Neural progenitor cell (in vitro differentiated cells): ENCODE data around the gene ETV6. TPM values are rescaled to one million over a fixed set of nuclear protein-coding genes. Genes with fewer than 3 reads are reported as not detected.

Source experiments
- DNase-seq: peaks from one replicate; pipeline ENCODE4 v3.0.0-alpha.2; 2016; ENCODE audit warnings: low spot score
- H2AFZ ChIP-seq: fragments of 200-600 bp; sonication (generic); replicated peaks from 2 replicates; pipeline ENCODE4 v1.6.1; 2016; ENCODE audit warnings: antibody characterized with exemption
- H3F3A ChIP-seq: fragments of 200-600 bp; sonication (generic); 2 replicates; pipeline ENCODE4 v1.6.1; 2016; ENCODE audit warnings: antibody characterized with exemption, low read depth
- H3K27ac ChIP-seq: fragments of 200-600 bp; sonication (generic); 2 replicates; pipeline ENCODE4 v1.5.1; 2016; ENCODE audit warnings: mild to moderate bottlenecking
- H3K27me3 ChIP-seq: fragments of 200-600 bp; sonication (generic); 2 replicates; pipeline ENCODE4 v1.6.1; 2016; ENCODE audit warnings: mild to moderate bottlenecking, moderate library complexity
- H3K36me3 ChIP-seq: fragments of 200-600 bp; sonication (generic); 2 replicates; pipeline ENCODE4 v1.5.1; 2016
- H3K4me1 ChIP-seq: fragments of 200-600 bp; sonication (generic); 2 replicates; pipeline ENCODE4 v1.6.1; 2016; ENCODE audit warnings: mixed run types
- H3K4me2 ChIP-seq: fragments of 200-600 bp; sonication (generic); 2 replicates; pipeline ENCODE4 v1.6.1; 2016
- H3K4me3 ChIP-seq: fragments of 200-600 bp; sonication (generic); 2 replicates; pipeline ENCODE4 v1.5.1; 2016
- H3K79me2 ChIP-seq: fragments of 200-600 bp; sonication (generic); 2 replicates; pipeline ENCODE4 v1.6.1; 2016; ENCODE audit warnings: low read depth
- H3K9ac ChIP-seq: fragments of 200-600 bp; sonication (generic); 2 replicates; pipeline ENCODE4 v1.6.1; 2016
- H3K9me3 ChIP-seq: fragments of 200-600 bp; sonication (generic); 2 replicates; pipeline ENCODE4 v1.5.1; 2016; ENCODE audit warnings: low read depth
- H4K20me1 ChIP-seq: fragments of 200-600 bp; sonication (generic); 2 replicates; pipeline ENCODE4 v1.6.1; 2016; ENCODE audit warnings: low read depth
- H3K27ac Mint-ChIP-seq: 3 replicates; pipeline ENCODE4 v1.8.0; 2021; ENCODE audit warnings: mixed read lengths
- H3K27me3 Mint-ChIP-seq: 2 replicates; pipeline ENCODE4 v1.8.0; 2022; ENCODE audit warnings: low read depth, mild to moderate bottlenecking, inconsistent platforms, moderate library complexity, mixed read lengths; ENCODE audit not compliant: insufficient read depth
- H3K36me3 Mint-ChIP-seq: 3 replicates; pipeline ENCODE4 v1.8.0; 2021; ENCODE audit warnings: mixed read lengths
- H3K4me1 Mint-ChIP-seq: 3 replicates; pipeline ENCODE4 v1.8.0; 2021; ENCODE audit warnings: mixed read lengths
- H3K4me3 Mint-ChIP-seq: 3 replicates; pipeline ENCODE4 v1.8.0; 2021; ENCODE audit warnings: mild to moderate bottlenecking, moderate library complexity, mixed read lengths
- H3K9me3 Mint-ChIP-seq: 3 replicates; pipeline ENCODE4 v1.8.0; 2020; ENCODE audit warnings: mixed read lengths
- EZH2 ChIP-seq: fragments of 200-600 bp; sonication (generic); IDR thresholded peaks from 2 replicates; pipeline ENCODE4 v1.6.1; 2017; ENCODE audit warnings: antibody characterized with exemption, mild to moderate bottlenecking, moderate library complexity
- EZH2phosphoT487 ChIP-seq: fragments of 200-600 bp; sonication (generic); IDR thresholded peaks from 2 replicates; pipeline ENCODE4 v1.6.1; 2017; ENCODE audit warnings: antibody characterized with exemption
- total RNA-seq: library from RNA; depleted of rRNA; stranded (reverse); fragments of >200 nt; gene quantifications from 2 replicates; pipeline ENCODE4 v1.2.3, GENCODE V29; 2015; ENCODE audit warnings: low replicate concordance
- TF ChIP-seq, protein P1 (sequence below): fragments of 200-600 bp; sonication (generic); IDR thresholded peaks from 2 replicates; pipeline ENCODE4 v1.5.1; 2017; ENCODE audit warnings: antibody characterized with exemption, mild to moderate bottlenecking

The ETV6 gene
- total RNA-seq, 1 donor from 2014 or later, result 6.2 TPM

DNA sequence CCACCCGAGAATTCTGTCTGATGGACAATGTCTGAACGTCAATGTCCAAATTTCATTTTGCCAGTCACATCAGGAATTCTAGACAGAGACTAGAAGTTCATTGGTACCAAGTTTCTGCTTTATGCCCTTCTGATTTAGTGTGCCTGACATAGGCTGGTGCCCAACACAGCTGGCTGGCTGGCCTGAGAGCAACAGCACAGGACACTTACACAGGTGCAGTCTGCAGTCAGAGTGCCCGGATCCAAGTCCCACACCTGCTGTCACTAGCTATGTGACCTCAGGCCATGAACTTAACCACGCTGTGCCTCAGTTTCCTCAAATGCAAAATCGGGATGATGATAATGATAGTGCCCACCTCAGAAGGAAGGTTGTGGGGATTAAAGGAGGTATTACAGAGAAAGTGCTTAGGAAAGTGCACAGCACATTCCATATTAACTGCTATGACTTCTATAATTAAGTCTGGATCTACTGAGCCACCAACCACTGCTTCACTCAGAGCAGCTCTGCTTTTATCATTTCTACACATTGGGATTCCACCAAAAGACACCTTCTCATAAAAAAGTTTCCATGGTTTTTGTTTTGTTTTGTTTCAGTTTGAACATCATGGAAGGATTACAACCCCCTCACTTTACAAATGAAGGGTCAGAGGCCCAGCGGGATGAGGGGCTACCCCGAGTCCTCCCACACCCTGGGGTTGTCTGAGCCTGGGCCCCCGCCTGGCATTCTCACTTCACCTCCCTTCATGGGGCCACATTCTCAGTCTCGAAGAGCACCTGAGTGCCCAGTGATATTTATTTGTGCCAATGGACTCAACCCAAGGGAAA, 252.4 kb downstream of the ETV6 start:
- Histone ChIP-seq H3K9me3 (no peaks in the 10 kb centered on the region), H3K36me3 (no peaks in the 10 kb centered on the region), H3K9ac (no peak overlapping the region), H3K79me2 (no peaks in the 10 kb centered on the region), H3K4me3 (no peak overlapping the region), H2AFZ (no peak overlapping the region), H3K4me1 (no peaks in the 10 kb centered on the region), H3K27me3 (no peaks in the 10 kb centered on the region), H3K27ac (no peak overlapping the region), H4K20me1 (no peaks in the 10 kb centered on the region), H3K4me2 (no peak overlapping the region), H3F3A (no peaks in the 10 kb centered on the region)
- Mint-ChIP-seq H3K9me3 (peaks cover 2% of the 10 kb centered on the region), H3K4me3 (no peak overlapping the region), H3K27ac (no peak overlapping the region), H3K27me3 (peaks cover 5% of the 10 kb centered on the region), H3K36me3 (peaks cover 3% of the 10 kb centered on the region), H3K4me1 (peaks cover 2% of the 10 kb centered on the region)
- TF ChIP-seq EZH2 (no peak), EZH2phosphoT487 (no peak)
- TF ChIP-seq, protein P1, sequence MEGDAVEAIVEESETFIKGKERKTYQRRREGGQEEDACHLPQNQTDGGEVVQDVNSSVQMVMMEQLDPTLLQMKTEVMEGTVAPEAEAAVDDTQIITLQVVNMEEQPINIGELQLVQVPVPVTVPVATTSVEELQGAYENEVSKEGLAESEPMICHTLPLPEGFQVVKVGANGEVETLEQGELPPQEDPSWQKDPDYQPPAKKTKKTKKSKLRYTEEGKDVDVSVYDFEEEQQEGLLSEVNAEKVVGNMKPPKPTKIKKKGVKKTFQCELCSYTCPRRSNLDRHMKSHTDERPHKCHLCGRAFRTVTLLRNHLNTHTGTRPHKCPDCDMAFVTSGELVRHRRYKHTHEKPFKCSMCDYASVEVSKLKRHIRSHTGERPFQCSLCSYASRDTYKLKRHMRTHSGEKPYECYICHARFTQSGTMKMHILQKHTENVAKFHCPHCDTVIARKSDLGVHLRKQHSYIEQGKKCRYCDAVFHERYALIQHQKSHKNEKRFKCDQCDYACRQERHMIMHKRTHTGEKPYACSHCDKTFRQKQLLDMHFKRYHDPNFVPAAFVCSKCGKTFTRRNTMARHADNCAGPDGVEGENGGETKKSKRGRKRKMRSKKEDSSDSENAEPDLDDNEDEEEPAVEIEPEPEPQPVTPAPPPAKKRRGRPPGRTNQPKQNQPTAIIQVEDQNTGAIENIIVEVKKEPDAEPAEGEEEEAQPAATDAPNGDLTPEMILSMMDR, result no peak
- DNase-seq, result no peak

DNA sequence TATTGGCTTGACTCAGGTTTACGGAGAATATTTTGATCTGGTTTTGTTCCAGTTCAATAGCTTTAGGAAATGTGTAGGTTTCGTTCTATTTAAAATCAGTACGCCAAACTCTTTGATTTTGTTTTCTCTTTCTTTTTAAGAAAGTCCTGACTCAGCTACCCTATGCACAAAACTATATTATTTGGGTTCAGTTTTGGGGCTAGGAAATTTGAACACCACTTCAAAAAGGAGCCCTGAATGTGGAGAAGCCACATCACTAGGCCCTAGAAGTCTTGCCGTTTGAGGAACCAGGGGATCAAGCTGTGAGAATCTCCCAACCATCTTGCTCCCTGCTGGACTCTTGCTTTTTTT, 253.0 kb downstream of the ETV6 start:
- Histone ChIP-seq H3F3A (no peaks in the 10 kb centered on the region), H3K9ac (no peak overlapping the region), H2AFZ (no peak overlapping the region), H3K79me2 (no peaks in the 10 kb centered on the region), H3K27me3 (no peaks in the 10 kb centered on the region), H3K4me3 (no peak overlapping the region), H4K20me1 (no peaks in the 10 kb centered on the region), H3K27ac (no peak overlapping the region), H3K4me1 (no peaks in the 10 kb centered on the region), H3K4me2 (no peak overlapping the region), H3K36me3 (no peaks in the 10 kb centered on the region), H3K9me3 (no peaks in the 10 kb centered on the region)
- Mint-ChIP-seq H3K4me1 (no peaks in the 10 kb centered on the region), H3K27ac (no peak overlapping the region), H3K36me3 (peaks cover under 1% of the 10 kb centered on the region), H3K27me3 (peaks cover 5% of the 10 kb centered on the region), H3K9me3 (peaks cover 3% of the 10 kb centered on the region), H3K4me3 (no peak overlapping the region)
- no peak for DNase-seq
- TF ChIP-seq EZH2phosphoT487 (no peak), EZH2 (no peak)
- TF ChIP-seq, protein P1, result no peak

DNA sequence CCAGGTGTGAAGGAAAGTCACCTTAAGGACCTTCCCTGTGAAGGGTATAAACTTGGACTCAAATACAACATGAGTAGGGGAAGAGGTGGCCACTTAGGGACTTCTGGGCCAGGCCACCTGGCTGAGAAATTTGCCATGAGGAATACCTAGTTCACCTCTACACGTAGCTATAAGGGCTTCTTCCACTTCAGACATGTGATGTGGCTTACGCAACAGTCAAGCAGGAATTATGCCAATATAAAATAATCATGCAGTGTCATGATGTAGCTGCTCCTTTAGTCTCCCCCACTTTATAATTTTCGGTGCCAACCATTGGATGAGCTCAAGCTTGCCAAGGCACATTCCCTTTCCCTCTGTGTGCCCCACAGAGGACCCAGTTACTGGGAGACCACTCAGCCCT, 254.7 kb downstream of the ETV6 start:
- no peaks in the 10 kb centered on the region for H3K4me1 Mint-ChIP-seq

More for the DNA sequence above, 254.7 kb downstream of the ETV6 start:
- peaks cover 13% of the 10 kb centered on the region for H3K9me3 Mint-ChIP-seq
- no peak overlapping the region for H3K4me3 Mint-ChIP-seq
- H3K36me3 Mint-ChIP-seq, result no peaks in the 10 kb centered on the region
- TF ChIP-seq EZH2phosphoT487 (no peak), EZH2 (no peak)
- TF ChIP-seq, protein P1, result no peak
- Histone ChIP-seq H3K4me1 (no peaks in the 10 kb centered on the region), H3K4me3 (no peak overlapping the region), H3K9ac (no peak overlapping the region), H3K79me2 (no peaks in the 10 kb centered on the region), H2AFZ (no peak overlapping the region), H3F3A (no peaks in the 10 kb centered on the region), H3K9me3 (no peaks in the 10 kb centered on the region), H3K36me3 (no peaks in the 10 kb centered on the region), H3K4me2 (no peak overlapping the region), H4K20me1 (no peaks in the 10 kb centered on the region), H3K27me3 (no peaks in the 10 kb centered on the region), H3K27ac (no peak overlapping the region)
- H3K27ac Mint-ChIP-seq, result no peak overlapping the region
- peaks cover 5% of the 10 kb centered on the region for H3K27me3 Mint-ChIP-seq
- DNase-seq, result no peak
